HEK293 (cell line): ENCODE results near the gene SPEM1.

ENCODE experiments used
- CTCF ChIA-PET: fragments of 350-600 bp; formaldehyde crosslinking; extraction: SDS; loops from one replicate; lab custom pipeline; 2021; ENCODE audit warnings: antibody characterized with exemption; lab: Yijun Ruan, JAX
- POLR2A ChIA-PET: fragments of 300-600 bp; formaldehyde crosslinking; extraction: SDS; loops from one replicate; lab custom pipeline; 2020; ENCODE audit warnings: antibody characterized with exemption, inconsistent platforms; lab: Yijun Ruan, JAX
- H3K27ac ChIP-seq: fragments of 200-500 bp; sonication (Bioruptor generic); 2 replicates; pipeline ENCODE4 v1.5.1; 2014; ENCODE audit warnings: low read depth, low read length, control low read depth, inconsistent platforms; ENCODE audit errors: extremely low read depth
- H3K36me3 ChIP-seq, 2 experiments: fragments of 200-500 bp in 1 of 2; sonication (Bioruptor generic) in 1 of 2; 1 replicate in 1 of 2; 2 replicates in 1 of 2; pipeline ENCODE4 v1.5.1; 2014 to 2017; ENCODE audit warnings: inconsistent platforms in 2 of 2, low read length in 2 of 2; ENCODE audit not compliant: control insufficient read depth in 2 of 2, insufficient read depth in 1 of 2
- H3K4me1 ChIP-seq: fragments of 200-500 bp; sonication (Bioruptor generic); 2 replicates; pipeline ENCODE4 v1.5.1; 2014; ENCODE audit warnings: mild to moderate bottlenecking, low read length, inconsistent platforms; ENCODE audit not compliant: control insufficient read depth, insufficient read depth
- H3K4me3 ChIP-seq: 2 replicates; pipeline ENCODE4 v1.5.1; 2011; ENCODE audit warnings: low read depth, mild to moderate bottlenecking, control low read depth, low read length, moderate library complexity
- H3K9me3 ChIP-seq: fragments of 200-500 bp; sonication (Bioruptor generic); 2 replicates; pipeline ENCODE4 v1.5.1; 2014; ENCODE audit warnings: low read depth, low read length, inconsistent platforms; ENCODE audit not compliant: control insufficient read depth, insufficient read depth
- ELK4 ChIP-seq: IDR thresholded peaks from 2 replicates; pipeline ENCODE4 v1.6.1; 2011; ENCODE audit warnings: mild to moderate bottlenecking, low read depth, low read length, borderline replicate concordance
- GLIS1 ChIP-seq: fragments of 450-650 bp; formaldehyde crosslinking; IDR thresholded peaks from 2 replicates; pipeline ENCODE4 v1.5.1; 2016; ENCODE audit warnings: missing biosample characterization, missing genetic modification characterization
- PBX3 ChIP-seq: sonication (generic); formaldehyde crosslinking; IDR thresholded peaks from 2 replicates; pipeline ENCODE4 v1.8.1; 2022; ENCODE audit warnings: mild to moderate bottlenecking, moderate library complexity, missing genetic modification reagents
- PRDM4 ChIP-seq: fragments of 450-650 bp; formaldehyde crosslinking; IDR thresholded peaks from 2 replicates; pipeline ENCODE4 v1.5.1; 2017; ENCODE audit warnings: missing biosample characterization, missing genetic modification characterization
- ZBTB17 ChIP-seq: fragments of 450-650 bp; formaldehyde crosslinking; IDR thresholded peaks from 2 replicates; pipeline ENCODE4 v1.5.1; 2016; ENCODE audit warnings: missing biosample characterization, missing genetic modification characterization
- ZFHX2 ChIP-seq: fragments of 450-650 bp; formaldehyde crosslinking; conservative IDR thresholded peaks from 2 replicates; pipeline ENCODE4 v1.5.1; 2016; ENCODE audit warnings: missing biosample characterization, missing genetic modification characterization
- ZFP3 ChIP-seq: fragments of 450-650 bp; formaldehyde crosslinking; IDR thresholded peaks from 2 replicates; pipeline ENCODE4 v1.5.1; 2016; ENCODE audit warnings: low read depth, missing biosample characterization, missing genetic modification characterization
- ZFP37 ChIP-seq: fragments of 450-650 bp; formaldehyde crosslinking; IDR thresholded peaks from 2 replicates; pipeline ENCODE4 v1.5.1; 2016; ENCODE audit warnings: missing biosample characterization, missing genetic modification characterization
- ZIC2 ChIP-seq: fragments of 450-650 bp; formaldehyde crosslinking; IDR thresholded peaks from 2 replicates; pipeline ENCODE4 v1.5.1; 2016; ENCODE audit warnings: missing biosample characterization, missing genetic modification characterization
- ZNF133 ChIP-seq: fragments of 450-650 bp; formaldehyde crosslinking; IDR thresholded peaks from 2 replicates; pipeline ENCODE4 v1.5.1; 2016; ENCODE audit warnings: missing biosample characterization, missing genetic modification characterization
- ZNF174 ChIP-seq: fragments of 450-650 bp; formaldehyde crosslinking; IDR thresholded peaks from 2 replicates; pipeline ENCODE4 v1.5.0; 2017; ENCODE audit warnings: missing biosample characterization, mild to moderate bottlenecking, missing genetic modification characterization
- ZNF184 ChIP-seq: fragments of 450-650 bp; IDR thresholded peaks from 2 replicates; pipeline ENCODE4 v1.5.1; 2018; ENCODE audit warnings: missing biosample characterization, mild to moderate bottlenecking, missing genetic modification characterization
- ZNF2 ChIP-seq: fragments of 450-650 bp; formaldehyde crosslinking; IDR thresholded peaks from 2 replicates; pipeline ENCODE4 v1.5.1; 2016; ENCODE audit warnings: missing biosample characterization, missing genetic modification characterization
- ZNF211 ChIP-seq: fragments of 450-650 bp; formaldehyde crosslinking; IDR thresholded peaks from 2 replicates; pipeline ENCODE4 v1.5.1; 2016; ENCODE audit warnings: low read depth, missing biosample characterization, missing genetic modification characterization
- ZNF292 ChIP-seq: fragments of 450-650 bp; formaldehyde crosslinking; IDR thresholded peaks from 2 replicates; pipeline ENCODE4 v1.5.1; 2016; ENCODE audit warnings: low read depth, missing biosample characterization, missing genetic modification characterization, borderline replicate concordance
- ZNF341 ChIP-seq: fragments of 450-650 bp; formaldehyde crosslinking; IDR thresholded peaks from 2 replicates; pipeline ENCODE4; 2016; ENCODE audit warnings: low read depth, missing biosample characterization, missing genetic modification characterization
- ZNF391 ChIP-seq: fragments of 450-650 bp; formaldehyde crosslinking; IDR thresholded peaks from 2 replicates; pipeline ENCODE4 v1.5.1; 2016; ENCODE audit warnings: low read depth, missing biosample characterization, missing genetic modification characterization, borderline replicate concordance
- ZNF394 ChIP-seq: fragments of 450-650 bp; formaldehyde crosslinking; IDR thresholded peaks from 2 replicates; pipeline ENCODE4 v1.5.1; 2016; ENCODE audit warnings: missing biosample characterization, missing genetic modification characterization, mild to moderate bottlenecking, moderate library complexity, borderline replicate concordance
- ZNF473 ChIP-seq: fragments of 450-650 bp; formaldehyde crosslinking; IDR thresholded peaks from 2 replicates; pipeline ENCODE4 v1.5.1; 2017; ENCODE audit warnings: missing biosample characterization, missing genetic modification characterization
- ZNF514 ChIP-seq: fragments of 450-650 bp; formaldehyde crosslinking; IDR thresholded peaks from 2 replicates; pipeline ENCODE4 v1.5.1; 2016; ENCODE audit warnings: missing biosample characterization, missing genetic modification characterization
- ZNF555 ChIP-seq: fragments of 450-650 bp; formaldehyde crosslinking; conservative IDR thresholded peaks from 2 replicates; pipeline ENCODE4 v1.5.1; 2017; ENCODE audit warnings: missing biosample characterization, mild to moderate bottlenecking, missing genetic modification characterization, inconsistent platforms
- ZNF76 ChIP-seq: fragments of 450-650 bp; formaldehyde crosslinking; IDR thresholded peaks from 2 replicates; pipeline ENCODE4; 2016; ENCODE audit warnings: low read depth, missing biosample characterization, missing genetic modification characterization, borderline replicate concordance
- ZNF791 ChIP-seq: fragments of 450-650 bp; formaldehyde crosslinking; IDR thresholded peaks from 2 replicates; pipeline ENCODE4 v1.5.1; 2016; ENCODE audit warnings: missing biosample characterization, missing genetic modification characterization
- ZSCAN16 ChIP-seq: fragments of 450-650 bp; formaldehyde crosslinking; IDR thresholded peaks from 2 replicates; pipeline ENCODE4 v1.5.1; 2016; ENCODE audit warnings: missing biosample characterization, missing genetic modification characterization
- ZSCAN18 ChIP-seq: fragments of 450-650 bp; formaldehyde crosslinking; IDR thresholded peaks from 2 replicates; pipeline ENCODE4 v1.5.1; 2016; ENCODE audit warnings: missing biosample characterization, missing genetic modification characterization
- TF ChIP-seq, protein P1 (sequence below): fragments of 450-650 bp; formaldehyde crosslinking; IDR thresholded peaks from 2 replicates; pipeline ENCODE4 v1.5.1; 2016; ENCODE audit warnings: missing biosample characterization, missing genetic modification characterization
- TF ChIP-seq, protein P2 (sequence below): fragments of 450-650 bp; formaldehyde crosslinking; IDR thresholded peaks from 2 replicates; pipeline ENCODE4 v1.5.1; 2016; ENCODE audit warnings: missing biosample characterization, missing genetic modification characterization, borderline replicate concordance

SPEM1 gene

DNA sequence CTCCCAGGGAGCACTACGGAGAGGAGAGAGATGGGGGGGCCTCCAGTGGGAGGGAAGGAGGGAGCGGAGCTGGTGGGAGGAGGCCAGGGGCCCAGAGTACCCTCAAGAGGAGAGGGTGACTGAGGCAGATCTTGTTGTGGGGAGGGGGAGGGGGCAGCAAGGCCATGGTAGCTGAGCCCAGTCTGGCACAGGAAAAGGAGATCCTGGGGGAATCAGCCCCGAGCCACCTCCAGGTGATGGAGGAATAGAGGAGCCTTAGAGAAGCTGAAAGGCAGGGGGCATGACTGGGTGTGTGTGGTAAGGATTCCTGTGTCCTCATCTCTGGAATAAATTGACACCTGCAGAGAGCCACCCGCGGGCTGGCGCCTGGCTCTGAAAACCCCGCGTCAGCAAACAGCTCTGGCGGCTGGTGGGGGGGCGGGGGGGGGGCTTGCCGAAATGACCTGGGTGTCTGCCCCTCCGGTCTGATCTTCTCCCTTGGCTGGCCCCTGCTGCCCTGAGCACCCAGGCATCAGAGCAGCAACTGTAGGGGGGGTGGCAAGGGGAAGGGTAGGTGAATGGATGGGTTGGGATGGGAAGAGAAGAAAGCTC lies 13.8 kb upstream of the SPEM1 start:
- Histone ChIP-seq H3K4me3 (no peak overlapping the region), H3K27ac (no peak overlapping the region), H3K4me1 (peaks cover 8% of the 10 kb centered on the region), H3K36me3 (peaks cover 9 to 31% of the 10 kb centered on the region in 2 experiments; a peak in 2 of 3 replicates), H3K9me3 (no peaks in the 10 kb centered on the region)
- CTCF ChIA-PET, result interaction anchor here (0.7 to 1.7 kb wide), 5 partner anchors 14 to 155 kb away, joined by 3 to 7 read pairs (median 4); no protein-coding TSS in a partner anchor
- POLR2A ChIA-PET, result interaction anchor here (0.6 to 1.7 kb wide), 5 partner anchors 11 to 1358 kb away, joined by 3 to 5 read pairs (median 4); partner anchors contain the start of genes PLSCR3 and TMEM102
- TF ChIP-seq ZNF76 (tag by site-specific recombination), result peak; percentile 23; the same call in 1 of the 2 replicates
- TF ChIP-seq PRDM4, result no peak
- TF ChIP-seq, protein P1, sequence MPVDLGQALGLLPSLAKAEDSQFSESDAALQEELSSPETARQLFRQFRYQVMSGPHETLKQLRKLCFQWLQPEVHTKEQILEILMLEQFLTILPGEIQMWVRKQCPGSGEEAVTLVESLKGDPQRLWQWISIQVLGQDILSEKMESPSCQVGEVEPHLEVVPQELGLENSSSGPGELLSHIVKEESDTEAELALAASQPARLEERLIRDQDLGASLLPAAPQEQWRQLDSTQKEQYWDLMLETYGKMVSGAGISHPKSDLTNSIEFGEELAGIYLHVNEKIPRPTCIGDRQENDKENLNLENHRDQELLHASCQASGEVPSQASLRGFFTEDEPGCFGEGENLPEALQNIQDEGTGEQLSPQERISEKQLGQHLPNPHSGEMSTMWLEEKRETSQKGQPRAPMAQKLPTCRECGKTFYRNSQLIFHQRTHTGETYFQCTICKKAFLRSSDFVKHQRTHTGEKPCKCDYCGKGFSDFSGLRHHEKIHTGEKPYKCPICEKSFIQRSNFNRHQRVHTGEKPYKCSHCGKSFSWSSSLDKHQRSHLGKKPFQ (tag by site-specific recombination), result no peak
- TF ChIP-seq GLIS1 (tag by site-specific recombination), result peak; percentile 81
- no peak for TF ChIP-seq ZNF341 (tag by site-specific recombination)
- TF ChIP-seq ZFP37, result no peak
- TF ChIP-seq ZNF174 (tag by site-specific recombination), result no peak
- TF ChIP-seq ZNF211 (tag by site-specific recombination), result no peak
- no peak for TF ChIP-seq ZSCAN18 (tag by site-specific recombination)
- TF ChIP-seq ZNF292 (tag by site-specific recombination), result no peak
- TF ChIP-seq ELK4, result no peak
- no peak for TF ChIP-seq ZSCAN16 (tag by site-specific recombination)
- TF ChIP-seq ZNF391, result no peak
- no peak for TF ChIP-seq ZNF555 (tag by site-specific recombination)
- peak; percentile 69; the same call in 1 of the 2 replicates for TF ChIP-seq ZBTB17 (tag by site-specific recombination)
- TF ChIP-seq, protein P2, sequence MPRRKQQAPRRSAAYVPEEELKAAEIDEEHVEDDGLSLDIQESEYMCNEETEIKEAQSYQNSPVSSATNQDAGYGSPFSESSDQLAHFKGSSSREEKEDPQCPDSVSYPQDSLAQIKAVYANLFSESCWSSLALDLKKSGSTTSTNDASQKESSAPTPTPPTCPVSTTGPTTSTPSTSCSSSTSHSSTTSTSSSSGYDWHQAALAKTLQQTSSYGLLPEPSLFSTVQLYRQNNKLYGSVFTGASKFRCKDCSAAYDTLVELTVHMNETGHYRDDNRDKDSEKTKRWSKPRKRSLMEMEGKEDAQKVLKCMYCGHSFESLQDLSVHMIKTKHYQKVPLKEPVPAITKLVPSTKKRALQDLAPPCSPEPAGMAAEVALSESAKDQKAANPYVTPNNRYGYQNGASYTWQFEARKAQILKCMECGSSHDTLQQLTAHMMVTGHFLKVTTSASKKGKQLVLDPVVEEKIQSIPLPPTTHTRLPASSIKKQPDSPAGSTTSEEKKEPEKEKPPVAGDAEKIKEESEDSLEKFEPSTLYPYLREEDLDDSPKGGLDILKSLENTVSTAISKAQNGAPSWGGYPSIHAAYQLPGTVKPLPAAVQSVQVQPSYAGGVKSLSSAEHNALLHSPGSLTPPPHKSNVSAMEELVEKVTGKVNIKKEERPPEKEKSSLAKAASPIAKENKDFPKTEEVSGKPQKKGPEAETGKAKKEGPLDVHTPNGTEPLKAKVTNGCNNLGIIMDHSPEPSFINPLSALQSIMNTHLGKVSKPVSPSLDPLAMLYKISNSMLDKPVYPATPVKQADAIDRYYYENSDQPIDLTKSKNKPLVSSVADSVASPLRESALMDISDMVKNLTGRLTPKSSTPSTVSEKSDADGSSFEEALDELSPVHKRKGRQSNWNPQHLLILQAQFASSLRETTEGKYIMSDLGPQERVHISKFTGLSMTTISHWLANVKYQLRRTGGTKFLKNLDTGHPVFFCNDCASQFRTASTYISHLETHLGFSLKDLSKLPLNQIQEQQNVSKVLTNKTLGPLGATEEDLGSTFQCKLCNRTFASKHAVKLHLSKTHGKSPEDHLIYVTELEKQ (tag by site-specific recombination), result no peak
- TF ChIP-seq ZIC2, result peak; percentile 61; the same call in 1 of the 2 replicates
- TF ChIP-seq ZNF394 (tag by site-specific recombination), result peak; percentile 76
- no peak; the same call in 1 of the 2 replicates for TF ChIP-seq ZFHX2 (tag by site-specific recombination)
- TF ChIP-seq PBX3, result no peak
- no peak for TF ChIP-seq ZFP3 (tag by site-specific recombination)
- no peak for TF ChIP-seq ZNF184
- no peak for TF ChIP-seq ZNF473 (tag by site-specific recombination)
- TF ChIP-seq ZNF791 (tag by site-specific recombination), result no peak
- no peak for TF ChIP-seq ZNF133 (tag by site-specific recombination)
- TF ChIP-seq ZNF2, result no peak
- TF ChIP-seq ZNF514 (tag by site-specific recombination), result no peak
